COLO668 (cell line): Measurements from ENCODE around the gene FARP1.
"Not testable (repeated sequence)": the region's sequence is repeated elsewhere in the genome, so short reads cannot be mapped to it uniquely, and the experiment has no call there.

Experiments
- DNase-seq: peaks from one replicate; lab custom pipeline; 2025; ENCODE audit not compliant: unreplicated experiment; lab: John Stamatoyannopoulos, UW

The FARP1 gene

GRCh38 chr13:98253526-98253925 is 110.6 kb downstream of the FARP1 start:
- DNase-seq = no peak

- DNase-seq = no peak
These were observed 111.6 kb downstream of the FARP1 start for GRCh38 chr13:98254513-98254912.

- DNase-seq = no peak
These were observed 115.3 kb downstream of the FARP1 start for GRCh38 chr13:98258226-98258625.

GRCh38 chr13:98260357-98261164 is 117.7 kb downstream of the FARP1 start:
- DNase-seq = no peak

GRCh38 chr13:98261165-98261702 is 118.3 kb downstream of the FARP1 start:
- DNase-seq = no peak

- no peak for DNase-seq
These were observed 119.4 kb downstream of the FARP1 start for GRCh38 chr13:98262292-98262691.

- no peak for DNase-seq
These were observed 120.9 kb downstream of the FARP1 start for GRCh38 chr13:98263841-98264240.

GRCh38 chr13:98264877-98265276 is 122.0 kb downstream of the FARP1 start:
- no peak for DNase-seq

- DNase-seq = no peak
These were observed 123.0 kb downstream of the FARP1 start for GRCh38 chr13:98265692-98266551.

- DNase-seq = no peak
These were observed 124.4 kb downstream of the FARP1 start for GRCh38 chr13:98267080-98267912.

GRCh38 chr13:98269386-98269785 is 126.5 kb downstream of the FARP1 start:
- no peak for DNase-seq

GRCh38 chr13:98270819-98271218 is 127.9 kb downstream of the FARP1 start:
- DNase-seq = no peak

GRCh38 chr13:98271646-98272045 is 128.8 kb downstream of the FARP1 start:
- not testable (repeated sequence) for DNase-seq

GRCh38 chr13:98272549-98272948 is 129.7 kb downstream of the FARP1 start:
- DNase-seq = no peak

GRCh38 chr13:98273067-98273823 is 130.4 kb downstream of the FARP1 start:
- DNase-seq = no peak

GRCh38 chr13:98273824-98274742 is 131.2 kb downstream of the FARP1 start:
- DNase-seq = no peak

- DNase-seq = no peak
These were observed 132.1 kb downstream of the FARP1 start for GRCh38 chr13:98274921-98275487.

- no peak for DNase-seq
These were observed 132.8 kb downstream of the FARP1 start for GRCh38 chr13:98275681-98276171.

- no peak for DNase-seq
These were observed 133.6 kb downstream of the FARP1 start for GRCh38 chr13:98276486-98276885.
